HepG2 (cell line): ENCODE measurements around the gene WASHC2C. TPM values are rescaled to one million over a fixed set of nuclear protein-coding genes. Genes with fewer than 3 reads are reported as not detected.
"Not testable (repeated sequence)": the region's sequence is repeated elsewhere in the genome, so short reads cannot be mapped to it uniquely, and the experiment has no call there.

Experiments
- ATAC-seq: fragments of 200-7000 bp; cut with Tn5 transposase; 3 replicates; pipeline ENCODE4 v1.9.1; 2020; ENCODE audit warnings: mild to moderate bottlenecking, moderate library complexity
- BruUV-seq: library from RNA; stranded (reverse); fragments of 400-500 nt; replicated peaks from 2 replicates; lab custom pipeline; 2021; lab: Mats Ljungman, UMichigan
- CTCF ChIA-PET: fragments of 300-600 bp; formaldehyde crosslinking; extraction: SDS; loops from one replicate; lab custom pipeline; 2021; ENCODE audit warnings: low total read pairs, inconsistent platforms, low intra/inter-chr PET ratio; lab: Yijun Ruan, JAX
- POLR2A ChIA-PET: fragments of 350-600 bp; sonication (Branson Sonifier 250); formaldehyde crosslinking; loops from one replicate; lab custom pipeline; 2020; ENCODE audit warnings: antibody characterized with exemption, inconsistent platforms; lab: Yijun Ruan, JAX
- DNase-seq: peaks from one replicate; pipeline ENCODE4 v3.0.0-alpha.2; 2015; ENCODE audit warnings: low spot score
- FAIRE-seq: peaks from 3 replicates; lab custom pipeline; 2011; peaks lifted over from hg19 to GRCh38; lab: Jason Lieb, UNC
- H2AFZ ChIP-seq: one replicate; pipeline ENCODE4 v1.6.1; 2011; ENCODE audit warnings: low read length, inconsistent platforms
- H3K27ac ChIP-seq: fragments of 300-600 bp; 3 replicates; pipeline ENCODE4 v1.8.0; 2011; ENCODE audit warnings: mixed run types, mild to moderate bottlenecking, mixed read lengths, low read length, inconsistent platforms; ENCODE audit not compliant: insufficient read depth; ENCODE audit errors: extremely low read length
- H3K27me3 ChIP-seq, 2 experiments: fragments of 200-600 bp in 1 of 2; 2 replicates in 1 of 2; 3 replicates in 1 of 2; pipeline versions ENCODE4 v1.6.0 to v1.8.0; 2011; ENCODE audit warnings: low read length in 2 of 2, mild to moderate bottlenecking in 2 of 2, moderate library complexity in 2 of 2, inconsistent platforms in 1 of 2; ENCODE audit not compliant: insufficient read depth in 2 of 2, control insufficient read depth in 1 of 2
- H3K36me3 ChIP-seq, 2 experiments: fragments of 200-600 bp in 1 of 2; replicated peaks in 1 of 2; 2 replicates in 1 of 2; 3 replicates in 1 of 2; pipeline versions ENCODE4 v1.5.1 to v1.8.0; 2011; ENCODE audit warnings: low read length in 2 of 2, inconsistent platforms in 1 of 2; ENCODE audit not compliant: insufficient read depth in 2 of 2, control insufficient read depth in 1 of 2
- H3K4me1 ChIP-seq: 2 replicates; pipeline ENCODE4 v1.5.1; 2012; ENCODE audit warnings: low read length, inconsistent platforms; ENCODE audit not compliant: insufficient read depth
- H3K4me2 ChIP-seq: 2 replicates; pipeline ENCODE4 v1.6.0; 2011; ENCODE audit warnings: low read depth, low read length, inconsistent platforms
- H3K4me3 ChIP-seq, 3 experiments: fragments of 200-600 bp in 1 of 3; sonication (generic), shearing (Covaris generic) in 1 of 3; replicated peaks in 1 of 3; 2 replicates each; pipeline ENCODE4 v1.5.1; 2011 to 2016; ENCODE audit warnings: low read length in 3 of 3, inconsistent platforms in 2 of 3, low read depth in 2 of 3, mild to moderate bottlenecking in 2 of 3, control low read depth in 1 of 3, mixed read lengths in 1 of 3; ENCODE audit not compliant: insufficient read depth in 1 of 3
- H3K79me2 ChIP-seq: one replicate; pipeline ENCODE4 v1.6.1; 2011; ENCODE audit warnings: low read length, inconsistent platforms; ENCODE audit not compliant: insufficient read depth
- H3K9ac ChIP-seq: 2 replicates; pipeline ENCODE4 v1.6.0; 2011; ENCODE audit warnings: mild to moderate bottlenecking, low read depth, low read length, inconsistent platforms; ENCODE audit not compliant: insufficient read depth
- H3K9me3 ChIP-seq: 2 replicates; pipeline ENCODE4 v1.5.1; 2012; ENCODE audit warnings: mild to moderate bottlenecking, low read length
- H4K20me1 ChIP-seq: 2 replicates; pipeline ENCODE4 v1.6.0; 2011; ENCODE audit warnings: inconsistent platforms, mild to moderate bottlenecking, low read length, moderate library complexity; ENCODE audit not compliant: insufficient read depth
- STAG1 ChIP-seq: sonication (generic); formaldehyde crosslinking; IDR thresholded peaks from 2 replicates; pipeline ENCODE4 v1.4.0; 2020; ENCODE audit warnings: missing genetic modification reagents
- WGBS: methylation state at CpG from one replicate; pipeline ENCODE4 v1.1.6; 2017; ENCODE audit warnings: low lambda C conversion rate; 5-methylcytosine and 5-hydroxymethylcytosine counted together
- in situ Hi-C: cut with HindIII; loops from 2 replicates; pipeline ENCODE4 v1.10.0; 2017; ENCODE audit warnings: low pct_unique_long_range_greater_than_20kb; ENCODE audit not compliant: extremely low pct_ligation_motif_present
- intact Hi-C: fragments of 100-400 bp; cut with micrococcal nuclease; formaldehyde crosslinking; loops from one replicate; pipeline ENCODE4 v1.10.0; 2022; ENCODE audit not compliant: unreplicated experiment
- polyA plus RNA-seq, 8 experiments: library from polyadenylated mRNA; depleted of rRNA in 3 of 8; stranded (reverse) in 7 of 8; unstranded in 1 of 8; fragments of >200 nt; fragmentation: Illumina TruSeq in 4 of 8; extraction: Trizol in 4 of 8; gene quantifications; 2 replicates each; pipeline versions ENCODE4 v1.2.1 to v1.2.3, GENCODE V29; 2011 to 2016; ENCODE audit warnings: low read depth in 4 of 8, missing spikeins in 1 of 8, mixed read lengths in 1 of 8; ENCODE audit not compliant: insufficient read depth in 1 of 8
- total RNA-seq, 5 experiments: library from RNA; depleted of rRNA; stranded (reverse); fragments of >200 nt; fragmentation: Illumina TruSeq; extraction: Trizol; gene quantifications; 2 replicates each; pipeline ENCODE4 v1.2.3, GENCODE V29; 2016; ENCODE audit warnings: low read depth in 1 of 5

WASHC2C gene
- total and polyA plus RNA-seq, 2 of the 13 experiments (the other 11 are each of a cell fraction or from before 2014, with no cell fraction given), result 17.8 to 20.8 TPM

GRCh38 chr10:45734867-45735266 lies 7.8 kb downstream of the WASHC2C start:
- peak; percentile 66 for TF ChIP-seq STAG1 (CRISPR knock-in tag)
- TF ChIP-seq, all 625 proteins: peak for 1; not testable (repeated sequence) for 624
- in situ Hi-C loops, H3K4me3 ChIP-seq, H3K4me1 ChIP-seq, H3K27ac ChIP-seq, H3K27me3 ChIP-seq, H3K4me2 ChIP-seq, H4K20me1 ChIP-seq, CTCF ChIA-PET, ATAC-seq, H3K9me3 ChIP-seq, intact Hi-C loops, DNase-seq, H3K9ac ChIP-seq, H3K79me2 ChIP-seq, FAIRE-seq, POLR2A ChIA-PET, H2AFZ ChIP-seq, BruUV-seq, H3K36me3 ChIP-seq: not testable (repeated sequence)
- WGBS, result 100% methylated on average over 1 of the region's 1 CpG

DNA sequence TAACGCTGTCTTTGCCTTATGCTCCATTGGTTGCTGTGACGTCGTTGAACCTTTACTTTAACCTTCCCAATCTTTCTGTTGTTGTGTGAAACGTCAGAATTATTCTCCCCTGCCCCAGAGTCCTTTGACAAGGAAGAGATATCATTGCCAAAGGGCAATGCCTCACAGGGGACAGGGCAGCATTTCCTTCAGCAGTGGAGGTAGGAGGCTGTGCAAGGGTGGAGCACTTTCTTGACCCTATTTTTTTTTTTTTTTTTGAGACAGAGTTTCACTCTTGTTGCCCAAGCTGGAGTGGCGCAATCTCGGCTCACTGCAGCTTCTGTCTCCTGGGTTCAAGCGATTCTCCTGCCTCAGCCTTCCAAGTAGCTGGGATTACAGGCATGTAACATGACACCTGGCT lies 14.5 kb downstream of the WASHC2C start:
- DNase-seq, CTCF ChIA-PET, ATAC-seq, H3K79me2 ChIP-seq, H3K4me2 ChIP-seq, H3K9ac ChIP-seq, in situ Hi-C loops, H3K36me3 ChIP-seq, H3K9me3 ChIP-seq, H2AFZ ChIP-seq, BruUV-seq, H3K27ac ChIP-seq, H3K4me1 ChIP-seq, intact Hi-C loops, FAIRE-seq, POLR2A ChIA-PET, H3K27me3 ChIP-seq, H3K4me3 ChIP-seq, H4K20me1 ChIP-seq: not testable (repeated sequence)
- 93% methylated on average over 7 of the region's 7 CpGs for WGBS

GRCh38 chr10:45742014-45742413 lies 14.9 kb downstream of the WASHC2C start:
- H3K4me2 ChIP-seq, H3K27me3 ChIP-seq, ATAC-seq, FAIRE-seq, intact Hi-C loops, H3K4me3 ChIP-seq, H3K36me3 ChIP-seq, H3K27ac ChIP-seq, H4K20me1 ChIP-seq, BruUV-seq, POLR2A ChIA-PET, in situ Hi-C loops, H3K4me1 ChIP-seq, H3K9ac ChIP-seq, H2AFZ ChIP-seq, CTCF ChIA-PET, H3K9me3 ChIP-seq, H3K79me2 ChIP-seq, DNase-seq: not testable (repeated sequence)
- 100% methylated on average over 3 of the region's 7 CpGs for WGBS

- DNase-seq, H3K27me3 ChIP-seq, in situ Hi-C loops, H3K27ac ChIP-seq, H3K36me3 ChIP-seq, H3K9me3 ChIP-seq, H3K4me2 ChIP-seq, POLR2A ChIA-PET, BruUV-seq, intact Hi-C loops, ATAC-seq, FAIRE-seq, H3K4me3 ChIP-seq, H2AFZ ChIP-seq, H3K9ac ChIP-seq, CTCF ChIA-PET, H3K4me1 ChIP-seq, H3K79me2 ChIP-seq, H4K20me1 ChIP-seq: not testable (repeated sequence)
- 100% methylated on average over 2 of the region's 4 CpGs for WGBS
These were observed 24.1 kb downstream of the WASHC2C start for GRCh38 chr10:45751141-45751540.
